ENCODE data around the gene PNP. TPM values are rescaled to one million over a fixed set of nuclear protein-coding genes. Genes with fewer than 3 reads are reported as not detected.

Gene PNP
- total and polyA plus RNA-seq, 2 of the 8 experiments (the other 6 are each of a cell fraction or from before 2014, with no cell fraction given): 108 to 130 TPM

- no peak overlapping the region for H3K27ac ChIP-seq (ENCODE audit: low read depth, low read length)
- FAIRE-seq (no peak), DNase-seq (ENCODE audit: low read depth in 1 of 2, low spot score in 2 of 2) (no peak)
- H2BK120ac ChIP-seq (replicated peaks; ENCODE audit: low read depth, low read length): no peak overlapping the region
- H2BK12ac ChIP-seq (ENCODE audit: low read depth, low read length): no peak overlapping the region
- no peak overlapping the region for H3K4me2 ChIP-seq (ENCODE audit: insufficient read depth in 1 of 2, low read depth in 2 of 2, low read length in 2 of 2)
- no peak overlapping the region for H3K18ac ChIP-seq (ENCODE audit: extremely low read depth, low read length)
- H3K9me3 ChIP-seq (ENCODE audit: insufficient read depth in 2 of 2, low read depth in 1 of 2, low read length in 1 of 2): no peaks in the 10 kb centered on the region
- H3K14ac ChIP-seq (ENCODE audit: insufficient read length): no peak overlapping the region
- no peaks in the 10 kb centered on the region for H3K27me3 ChIP-seq (replicated peaks in 1 of 4; ENCODE audit: control insufficient read depth in 3 of 4, extremely low read depth in 1 of 4, insufficient read depth in 3 of 4, low read length in 3 of 4)
- H3K79me1 ChIP-seq (ENCODE audit: low read depth, low read length): no peaks in the 10 kb centered on the region
- H2BK15ac ChIP-seq (ENCODE audit: low read length): no peak overlapping the region
- H3K36me3 ChIP-seq (ENCODE audit: control insufficient read depth in 2 of 4, insufficient read depth in 4 of 4, low read length in 3 of 4): no peaks in the 10 kb centered on the region
- no peaks in the 10 kb centered on the region for H3K79me2 ChIP-seq (ENCODE audit: control insufficient read depth in 1 of 2, insufficient read depth in 2 of 2, low read length in 2 of 2)
- WGBS, 2 experiments (ENCODE audit: extremely low coverage in 1 of 2, insufficient coverage in 1 of 2, insufficient read length in 1 of 2, insufficient replicate concordance in 2 of 2, low coverage in 1 of 2, low lambda C conversion rate in 2 of 2, missing lambda C conversion rate in 1 of 2): 87% methylated on average over 4 of the region's 4 CpGs; no CpG with 5 or more reads in 1 of the 2 experiments
- H4K8ac ChIP-seq (ENCODE audit: extremely low read depth, insufficient read depth, low read length): no peak overlapping the region
- H4K91ac ChIP-seq (replicated peaks; ENCODE audit: insufficient read length, low read length): no peak overlapping the region
- no peak overlapping the region for H4K5ac ChIP-seq (ENCODE audit: insufficient read length, low read depth, low read length)
- no peak overlapping the region for H2AK5ac ChIP-seq (ENCODE audit: low read depth, low read length)
- H2BK5ac ChIP-seq (ENCODE audit: low read depth, low read length): no peak overlapping the region
- peaks cover 0 to 2% (median 0%) of the 10 kb centered on the region in 4 experiments; a peak in 1 of 7 replicates for H3K4me1 ChIP-seq (replicated peaks in 1 of 4; ENCODE audit: control insufficient read depth in 3 of 4, insufficient read depth in 4 of 4, low read length in 3 of 4)
- no peak overlapping the region for H2BK20ac ChIP-seq (ENCODE audit: low read length)
- H3K4ac ChIP-seq (replicated peaks; ENCODE audit: insufficient read length, low read depth, low read length): no peak overlapping the region
- ChIA-PET CTCF (ENCODE audit: partially characterized antibody) (interaction anchor here (4.2 kb wide), 1 partner anchor 14 kb away, joined by 20 read pairs; no protein-coding TSS in a partner anchor), POLR2A (ENCODE audit: partially characterized antibody) (no interaction called here)
- no peaks in the 10 kb centered on the region for H4K20me1 ChIP-seq (replicated peaks in 1 of 2; ENCODE audit: control insufficient read depth in 1 of 2, insufficient read depth in 2 of 2, low read length in 2 of 2)
- H3K23ac ChIP-seq (ENCODE audit: insufficient read length): no peak overlapping the region
- H3K4me3 ChIP-seq (ENCODE audit: extremely low read depth in 1 of 4, insufficient read depth in 2 of 4, low read depth in 3 of 4, low read length in 4 of 4): no peak overlapping the region
- H2AFZ ChIP-seq (ENCODE audit: low read length): no peak overlapping the region
- no peaks in the 10 kb centered on the region for H3K23me2 ChIP-seq (ENCODE audit: low read depth, low read length)
- no peak overlapping the region for H3K56ac ChIP-seq (replicated peaks; ENCODE audit: insufficient read length, low read depth, low read length)
- no peak overlapping the region for H3K9ac ChIP-seq (replicated peaks in 1 of 4; ENCODE audit: extremely low read depth in 1 of 4, low read depth in 3 of 4, low read length in 3 of 4)
Measured at GRCh38 chr14:20516921-20517320, 47.7 kb downstream of the PNP start.
